ENCODE data around the gene SLC7A10. TPM values are rescaled to one million over a fixed set of nuclear protein-coding genes. Genes with fewer than 3 reads are reported as not detected.

Gene SLC7A10
- total RNA-seq, 1 donor from 2014 or later: not detected

- TF ChIP-seq CTCF (IDR thresholded peaks at IDR 0.05; ENCODE audit: partially characterized antibody, unreplicated experiment): no peak
- H3K9me3 Mint-ChIP-seq (ENCODE audit: unreplicated experiment): peaks cover 2% of the 10 kb centered on the region
- H3K4me3 Mint-ChIP-seq (ENCODE audit: unreplicated experiment): no peak overlapping the region
- no peaks in the 10 kb centered on the region for H3K27me3 Mint-ChIP-seq (ENCODE audit: unreplicated experiment)
- H3K4me1 Mint-ChIP-seq (ENCODE audit: low read depth, unreplicated experiment): no peaks in the 10 kb centered on the region
- H3K36me3 Mint-ChIP-seq (ENCODE audit: unreplicated experiment): peaks cover 17% of the 10 kb centered on the region
- no peak for DNase-seq
- no peak overlapping the region for H3K27ac Mint-ChIP-seq (ENCODE audit: unreplicated experiment)
These were observed 62.2 kb downstream of the SLC7A10 start for GRCh38 chr19:33163481-33163880.

GRCh38 chr19:33161201-33161600 lies 64.4 kb downstream of the SLC7A10 start:
- peaks cover 13% of the 10 kb centered on the region for H3K36me3 Mint-ChIP-seq (ENCODE audit: unreplicated experiment)
- no peak overlapping the region for H3K27ac Mint-ChIP-seq (ENCODE audit: unreplicated experiment)
- no peak for TF ChIP-seq CTCF (IDR thresholded peaks at IDR 0.05; ENCODE audit: partially characterized antibody, unreplicated experiment)
- H3K4me1 Mint-ChIP-seq (ENCODE audit: low read depth, unreplicated experiment): no peaks in the 10 kb centered on the region
- no peaks in the 10 kb centered on the region for H3K27me3 Mint-ChIP-seq (ENCODE audit: unreplicated experiment)
- no peak for DNase-seq
- H3K4me3 Mint-ChIP-seq (ENCODE audit: unreplicated experiment): no peak overlapping the region
- H3K9me3 Mint-ChIP-seq (ENCODE audit: unreplicated experiment): peaks cover 2% of the 10 kb centered on the region

- Mint-ChIP-seq H3K27ac (ENCODE audit: unreplicated experiment) (no peak overlapping the region), H3K9me3 (ENCODE audit: unreplicated experiment) (no peaks in the 10 kb centered on the region), H3K4me3 (ENCODE audit: unreplicated experiment) (no peak overlapping the region), H3K27me3 (ENCODE audit: unreplicated experiment) (no peaks in the 10 kb centered on the region), H3K4me1 (ENCODE audit: low read depth, unreplicated experiment) (no peaks in the 10 kb centered on the region), H3K36me3 (ENCODE audit: unreplicated experiment) (peaks cover 13% of the 10 kb centered on the region)
- TF ChIP-seq CTCF (IDR thresholded peaks at IDR 0.05; ENCODE audit: partially characterized antibody, unreplicated experiment): no peak
- DNase-seq: peak; percentile 18
These were observed 65.8 kb downstream of the SLC7A10 start for GRCh38 chr19:33159893-33160292.

GRCh38 chr19:33159149-33159548 lies 66.5 kb downstream of the SLC7A10 start:
- no peaks in the 10 kb centered on the region for H3K9me3 Mint-ChIP-seq (ENCODE audit: unreplicated experiment)
- DNase-seq: no peak
- no peak for TF ChIP-seq CTCF (IDR thresholded peaks at IDR 0.05; ENCODE audit: partially characterized antibody, unreplicated experiment)
- H3K27me3 Mint-ChIP-seq (ENCODE audit: unreplicated experiment): peaks cover 2% of the 10 kb centered on the region
- no peak overlapping the region for H3K4me3 Mint-ChIP-seq (ENCODE audit: unreplicated experiment)
- no peak overlapping the region for H3K27ac Mint-ChIP-seq (ENCODE audit: unreplicated experiment)
- peaks cover 12% of the 10 kb centered on the region for H3K36me3 Mint-ChIP-seq (ENCODE audit: unreplicated experiment)
- no peaks in the 10 kb centered on the region for H3K4me1 Mint-ChIP-seq (ENCODE audit: low read depth, unreplicated experiment)

Other genes with a start within 250 kb of the SLC7A10 start
- gene RHPN2, start 161.0 kb downstream of the SLC7A10 start, total RNA-seq (ENCODE audit: unreplicated experiment): 1.8 TPM
- gene GPATCH1, start 144.7 kb downstream of the SLC7A10 start, total RNA-seq (ENCODE audit: unreplicated experiment): 8.8 TPM
- gene WDR88, start 93.7 kb downstream of the SLC7A10 start, total RNA-seq (ENCODE audit: unreplicated experiment): not detected
- 46.9 TPM for gene LRP3, start 31.5 kb downstream of the SLC7A10 start, total RNA-seq (ENCODE audit: unreplicated experiment)
- gene CEBPA, start 76.7 kb upstream of the SLC7A10 start, total RNA-seq (ENCODE audit: unreplicated experiment): 0.66 TPM
- 75.1 TPM for gene CEBPG, start 147.9 kb upstream of the SLC7A10 start, total RNA-seq (ENCODE audit: unreplicated experiment)